Fibroblast of skin of scalp (primary cell): Measurements from ENCODE around the gene MPRIP. TPM values are rescaled to one million over a fixed set of nuclear protein-coding genes. Genes with fewer than 3 reads are reported as not detected.
A peak's percentile ranks its signal among the peaks of the same experiment; 100 is the strongest.
"Not testable (repeated sequence)": the region's sequence is repeated elsewhere in the genome, so short reads cannot be mapped to it uniquely, and the experiment has no call there.

ENCODE experiments used
- DNase-seq: peaks from one replicate; pipeline ENCODE4 v3.0.0-alpha.2; 2013
- polyA plus RNA-seq, 2 experiments: library from polyadenylated mRNA; unstranded; fragments of 120-200 nt; gene quantifications; one replicate each; pipeline ENCODE4 v1.2.1, GENCODE V29; 2013; ENCODE audit not compliant: insufficient read length in 2 of 2

MPRIP gene
- polyA plus RNA-seq (2013, experiment 1 of 2; ENCODE audit: insufficient read length): 259 TPM
- 242 TPM for polyA plus RNA-seq (2013, experiment 2 of 2; ENCODE audit: insufficient read length)

GRCh38 chr17:17042384-17042736, at the start of gene MPRIP:
Gene MPRIP (plus strand): TSS chr17:17042457. CDS start chr17:17042849, 392 bp downstream.
- DNase-seq: no peak

GRCh38 chr17:16994631-16995030, 47.6 kb upstream of the MPRIP start:
- peak; percentile 36 for DNase-seq

GRCh38 chr17:16995930-16996329, 46.3 kb upstream of the MPRIP start:
- no peak for DNase-seq

GRCh38 chr17:16996726-16997125, 45.5 kb upstream of the MPRIP start:
- DNase-seq: not testable (repeated sequence)

- DNase-seq: no peak
Observed at GRCh38 chr17:16997514-16998429, 44.5 kb upstream of the MPRIP start.

GRCh38 chr17:16999931-17000625, 42.2 kb upstream of the MPRIP start:
- no peak for DNase-seq

GRCh38 chr17:17001076-17001777, 41.0 kb upstream of the MPRIP start:
- no peak for DNase-seq

GRCh38 chr17:17001874-17002520, 40.3 kb upstream of the MPRIP start:
- peak; percentile 61 for DNase-seq

- DNase-seq: not testable (repeated sequence)
Observed at GRCh38 chr17:17002731-17003715, 39.2 kb upstream of the MPRIP start.

- no peak for DNase-seq
Observed at GRCh38 chr17:17004251-17004996, 37.8 kb upstream of the MPRIP start.

GRCh38 chr17:17004997-17005614, 37.2 kb upstream of the MPRIP start:
- DNase-seq: not testable (repeated sequence)

GRCh38 chr17:17007891-17008290, 34.4 kb upstream of the MPRIP start:
- not testable (repeated sequence) for DNase-seq

- DNase-seq: not testable (repeated sequence)
Observed at GRCh38 chr17:17008621-17009397, 33.4 kb upstream of the MPRIP start.

GRCh38 chr17:17009972-17010371, 32.3 kb upstream of the MPRIP start:
- not testable (repeated sequence) for DNase-seq

GRCh38 chr17:17010545-17011034, 31.7 kb upstream of the MPRIP start:
- DNase-seq: not testable (repeated sequence)

GRCh38 chr17:17011043-17011907, 31.0 kb upstream of the MPRIP start:
- peak; percentile 95 for DNase-seq
